Ishikawa (cell line): ENCODE measurements around the gene GALNT14.

ENCODE experiments used
- CEBPB ChIP-seq: IDR thresholded peaks from 2 replicates; pipeline ENCODE4 v1.6.1; 2012
- CREB1 ChIP-seq: IDR thresholded peaks from 2 replicates; pipeline ENCODE4 v1.6.1; 2012; ENCODE audit warnings: low read depth
- EGR1 ChIP-seq: IDR thresholded peaks from 2 replicates; pipeline ENCODE4 v1.6.1; 2012
- EP300 ChIP-seq: IDR thresholded peaks from 2 replicates; pipeline ENCODE4 v1.6.1; 2012; ENCODE audit warnings: borderline replicate concordance
- FOXM1 ChIP-seq: IDR thresholded peaks from 2 replicates; pipeline ENCODE4 v1.6.1; 2012; ENCODE audit warnings: low read depth, borderline replicate concordance
- NFIC ChIP-seq: IDR thresholded peaks from 2 replicates; pipeline ENCODE4 v1.6.1; 2012
- RAD21 ChIP-seq: IDR thresholded peaks from 2 replicates; pipeline ENCODE4 v1.6.1; 2012; ENCODE audit warnings: low read depth
- TAF1 ChIP-seq: IDR thresholded peaks from 2 replicates; pipeline ENCODE4 v1.6.1; 2012; ENCODE audit warnings: low read depth, mild to moderate bottlenecking
- TCF12 ChIP-seq: IDR thresholded peaks from 2 replicates; pipeline ENCODE4 v1.6.1; 2012; ENCODE audit warnings: low read depth
- TEAD4 ChIP-seq: IDR thresholded peaks from 2 replicates; pipeline ENCODE4 v1.6.1; 2012
- YY1 ChIP-seq: IDR thresholded peaks from 2 replicates; pipeline ENCODE4 v1.6.1; 2012; ENCODE audit warnings: low read depth
- ZBTB7A ChIP-seq: IDR thresholded peaks from 2 replicates; pipeline ENCODE4 v1.6.1; 2012; ENCODE audit warnings: low read depth
- TF ChIP-seq, protein P1 (sequence below): IDR thresholded peaks from 2 replicates; pipeline ENCODE4 v1.6.1; 2012
- TF ChIP-seq, protein P2 (sequence below): IDR thresholded peaks from 2 replicates; pipeline ENCODE4 v1.6.1; 2012
- TF ChIP-seq, protein P3 (sequence below): IDR thresholded peaks from 2 replicates; pipeline ENCODE4 v1.6.1; 2012; ENCODE audit warnings: low read depth, mild to moderate bottlenecking

GALNT14 gene

DNA sequence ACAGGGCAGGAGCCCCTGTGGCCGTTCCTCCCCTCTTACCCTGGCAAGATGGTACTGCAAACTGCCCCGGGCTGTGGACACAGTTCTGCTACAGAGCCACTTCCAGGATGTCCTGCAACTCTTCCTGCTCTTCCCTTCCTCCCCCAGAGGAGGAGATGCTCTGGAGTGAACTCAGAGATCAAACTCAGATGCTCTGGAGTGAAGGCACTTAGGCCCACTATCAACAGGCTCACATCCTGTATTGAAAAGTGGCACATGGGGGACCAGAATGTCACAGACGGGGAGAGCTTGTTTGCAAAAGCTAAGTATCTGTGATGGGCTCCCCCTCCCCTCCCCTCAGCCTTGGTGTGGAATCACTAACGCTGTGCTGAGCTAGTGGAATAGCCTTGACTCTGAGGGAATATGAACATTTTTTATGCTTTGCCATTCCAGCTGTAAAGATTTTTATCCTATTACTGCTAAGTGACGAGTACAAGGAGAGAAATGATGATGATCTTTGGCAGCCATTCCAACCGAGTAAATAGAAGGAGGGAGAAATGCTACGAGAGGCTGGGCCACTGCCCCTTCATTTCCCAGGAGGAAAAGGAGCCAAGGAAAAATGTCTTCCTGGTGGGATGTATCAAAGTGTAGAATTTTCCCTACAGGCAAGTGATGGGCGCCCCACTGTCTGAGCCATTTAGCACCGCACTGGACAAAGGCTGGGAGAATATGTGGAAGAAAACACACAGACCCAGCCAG is 152.6 kb downstream of the GALNT14 start:
- TF ChIP-seq CREB1, result no peak
- TF ChIP-seq CEBPB, result no peak

DNA sequence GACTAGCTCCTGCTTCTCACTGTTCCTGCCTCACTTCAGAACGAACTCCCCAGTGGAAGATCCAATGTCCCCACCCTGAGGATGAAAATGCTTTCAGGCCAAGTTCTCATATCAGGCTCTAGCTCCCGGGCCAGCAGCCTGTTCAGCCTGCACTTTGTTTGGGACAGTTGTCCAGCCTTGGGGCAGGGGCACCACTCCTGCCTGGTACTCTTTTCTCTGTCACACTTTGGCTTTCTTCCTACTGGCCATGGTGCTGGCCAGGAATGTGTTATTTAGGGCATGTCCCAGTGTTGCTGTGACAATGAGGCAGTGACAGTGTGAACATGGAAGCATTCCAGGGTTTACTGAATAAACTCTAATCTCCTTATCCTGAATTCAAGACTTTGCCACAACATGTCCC is 154.1 kb downstream of the GALNT14 start:
- TF ChIP-seq FOXM1 (no peak), TEAD4 (no peak), TAF1 (no peak)

DNA sequence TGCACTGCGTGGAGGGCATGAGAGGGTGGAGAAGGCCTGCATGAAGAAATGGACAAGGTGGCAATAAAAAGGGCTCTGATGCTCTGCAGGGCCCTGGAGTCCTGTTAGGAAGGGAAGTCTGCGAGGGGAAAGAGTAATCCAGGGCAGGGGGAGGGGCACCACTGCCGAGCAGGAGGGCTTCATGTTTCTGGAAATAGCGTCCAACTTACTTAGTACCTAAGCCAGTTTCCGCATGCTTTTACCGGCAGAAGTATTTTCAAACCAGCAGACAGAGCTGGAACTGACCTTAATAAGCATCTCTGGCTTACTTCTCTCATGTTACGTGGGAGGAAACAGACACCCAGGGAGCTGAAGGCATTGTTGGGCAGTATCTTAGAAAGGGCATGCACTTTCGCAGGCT is 156.7 kb downstream of the GALNT14 start:
- TF ChIP-seq FOXM1 (no peak), CEBPB (no peak), RAD21 (no peak), EGR1 (no peak), NFIC (no peak), EP300 (no peak), TEAD4 (no peak), CREB1 (no peak), TAF1 (no peak), YY1 (no peak), ZBTB7A (no peak), TCF12 (no peak)
- TF ChIP-seq, protein P1, sequence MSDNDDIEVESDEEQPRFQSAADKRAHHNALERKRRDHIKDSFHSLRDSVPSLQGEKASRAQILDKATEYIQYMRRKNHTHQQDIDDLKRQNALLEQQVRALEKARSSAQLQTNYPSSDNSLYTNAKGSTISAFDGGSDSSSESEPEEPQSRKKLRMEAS, result no peak
- TF ChIP-seq, protein P2, sequence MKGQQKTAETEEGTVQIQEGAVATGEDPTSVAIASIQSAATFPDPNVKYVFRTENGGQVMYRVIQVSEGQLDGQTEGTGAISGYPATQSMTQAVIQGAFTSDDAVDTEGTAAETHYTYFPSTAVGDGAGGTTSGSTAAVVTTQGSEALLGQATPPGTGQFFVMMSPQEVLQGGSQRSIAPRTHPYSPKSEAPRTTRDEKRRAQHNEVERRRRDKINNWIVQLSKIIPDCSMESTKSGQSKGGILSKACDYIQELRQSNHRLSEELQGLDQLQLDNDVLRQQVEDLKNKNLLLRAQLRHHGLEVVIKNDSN, result no peak
- TF ChIP-seq, protein P3, sequence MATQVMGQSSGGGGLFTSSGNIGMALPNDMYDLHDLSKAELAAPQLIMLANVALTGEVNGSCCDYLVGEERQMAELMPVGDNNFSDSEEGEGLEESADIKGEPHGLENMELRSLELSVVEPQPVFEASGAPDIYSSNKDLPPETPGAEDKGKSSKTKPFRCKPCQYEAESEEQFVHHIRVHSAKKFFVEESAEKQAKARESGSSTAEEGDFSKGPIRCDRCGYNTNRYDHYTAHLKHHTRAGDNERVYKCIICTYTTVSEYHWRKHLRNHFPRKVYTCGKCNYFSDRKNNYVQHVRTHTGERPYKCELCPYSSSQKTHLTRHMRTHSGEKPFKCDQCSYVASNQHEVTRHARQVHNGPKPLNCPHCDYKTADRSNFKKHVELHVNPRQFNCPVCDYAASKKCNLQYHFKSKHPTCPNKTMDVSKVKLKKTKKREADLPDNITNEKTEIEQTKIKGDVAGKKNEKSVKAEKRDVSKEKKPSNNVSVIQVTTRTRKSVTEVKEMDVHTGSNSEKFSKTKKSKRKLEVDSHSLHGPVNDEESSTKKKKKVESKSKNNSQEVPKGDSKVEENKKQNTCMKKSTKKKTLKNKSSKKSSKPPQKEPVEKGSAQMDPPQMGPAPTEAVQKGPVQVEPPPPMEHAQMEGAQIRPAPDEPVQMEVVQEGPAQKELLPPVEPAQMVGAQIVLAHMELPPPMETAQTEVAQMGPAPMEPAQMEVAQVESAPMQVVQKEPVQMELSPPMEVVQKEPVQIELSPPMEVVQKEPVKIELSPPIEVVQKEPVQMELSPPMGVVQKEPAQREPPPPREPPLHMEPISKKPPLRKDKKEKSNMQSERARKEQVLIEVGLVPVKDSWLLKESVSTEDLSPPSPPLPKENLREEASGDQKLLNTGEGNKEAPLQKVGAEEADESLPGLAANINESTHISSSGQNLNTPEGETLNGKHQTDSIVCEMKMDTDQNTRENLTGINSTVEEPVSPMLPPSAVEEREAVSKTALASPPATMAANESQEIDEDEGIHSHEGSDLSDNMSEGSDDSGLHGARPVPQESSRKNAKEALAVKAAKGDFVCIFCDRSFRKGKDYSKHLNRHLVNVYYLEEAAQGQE, result no peak

DNA sequence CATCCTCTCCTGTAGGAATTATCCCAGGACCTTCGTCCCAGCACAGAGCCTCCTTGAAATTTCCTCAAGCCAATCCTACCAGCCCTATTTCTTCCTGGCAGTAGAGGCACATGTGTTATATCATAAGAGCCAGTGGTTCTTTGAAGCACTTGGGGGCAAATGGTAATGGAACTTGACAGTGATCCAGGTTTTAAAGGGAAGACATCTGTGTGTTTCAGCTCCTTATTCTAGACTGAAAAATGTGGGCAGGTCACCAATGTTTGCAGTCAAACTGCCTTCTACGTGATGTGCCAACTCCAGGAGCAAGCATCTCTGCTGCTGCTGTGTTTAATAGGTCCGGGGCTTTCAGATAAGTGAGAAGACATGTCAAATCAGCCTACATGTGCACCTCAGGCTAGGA is 157.1 kb downstream of the GALNT14 start:
- TF ChIP-seq RAD21 (no peak), CEBPB (no peak), TAF1 (no peak), CREB1 (no peak), YY1 (no peak), ZBTB7A (no peak), FOXM1 (no peak)
- TF ChIP-seq, protein P2, result no peak

DNA sequence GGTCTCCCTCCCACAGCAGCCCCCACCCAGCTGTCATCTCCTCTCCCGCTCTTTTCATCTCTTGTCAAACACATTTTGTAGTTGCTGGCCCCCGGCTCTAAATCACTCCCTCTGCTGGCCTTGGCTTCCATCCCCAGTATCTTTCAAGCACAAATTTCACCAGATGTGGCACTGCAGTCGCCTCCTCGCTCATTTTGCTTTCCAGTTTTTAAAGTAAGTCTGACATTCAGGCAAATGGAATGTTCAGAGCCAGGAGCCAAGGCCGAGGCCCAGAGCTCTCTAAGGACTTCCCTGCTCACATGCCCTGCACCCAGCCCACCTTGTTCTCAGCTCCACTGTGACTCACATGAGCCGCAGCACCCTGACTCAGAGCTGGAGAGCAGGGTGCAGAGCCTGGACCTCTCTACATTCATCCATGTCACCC is 158.4 kb downstream of the GALNT14 start:
- TF ChIP-seq, protein P3, result no peak
- TF ChIP-seq TAF1 (no peak), RAD21 (no peak), YY1 (no peak), NFIC (no peak), ZBTB7A (no peak), CEBPB (no peak), FOXM1 (no peak), EP300 (no peak), EGR1 (no peak), TCF12 (no peak), CREB1 (no peak), TEAD4 (no peak)
- TF ChIP-seq, protein P2, result no peak
- TF ChIP-seq, protein P1, result no peak

DNA sequence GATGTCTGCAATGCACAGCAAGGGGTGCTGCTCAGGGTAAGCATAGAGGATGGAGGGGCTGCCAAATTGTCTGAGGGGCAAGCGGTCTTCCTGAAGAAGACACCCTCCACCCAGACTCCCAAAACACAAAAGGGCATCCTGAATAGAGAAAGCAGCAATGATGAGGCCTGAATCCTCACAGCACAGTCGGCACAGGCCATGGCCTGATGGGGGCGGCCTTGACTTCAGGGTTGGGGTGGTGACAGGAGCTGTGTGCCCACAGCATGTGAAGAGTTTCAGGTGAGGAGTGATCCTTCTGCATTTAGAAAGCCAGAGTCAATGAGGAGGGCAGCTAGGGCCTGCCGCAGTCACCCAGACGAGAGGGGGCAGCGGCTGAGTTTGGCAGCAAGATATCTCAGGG is 159.4 kb downstream of the GALNT14 start:
- TF ChIP-seq RAD21, result no peak
- TF ChIP-seq YY1, result no peak
- TF ChIP-seq, protein P2, result no peak
- TF ChIP-seq, protein P1, result no peak
- TF ChIP-seq FOXM1, result no peak
- no peak for TF ChIP-seq CREB1
- TF ChIP-seq TCF12, result no peak
- no peak for TF ChIP-seq TEAD4
- TF ChIP-seq, protein P3, result no peak
- no peak for TF ChIP-seq EP300
- no peak for TF ChIP-seq EGR1
- no peak for TF ChIP-seq TAF1
- no peak for TF ChIP-seq CEBPB
- no peak for TF ChIP-seq NFIC
- TF ChIP-seq ZBTB7A, result no peak
